ENCODE results near the gene GSN. TPM values are rescaled to one million over a fixed set of nuclear protein-coding genes. Genes with fewer than 3 reads are reported as not detected.

GSN gene
- total RNA-seq, 1 donor from 2014 or later = 84.7 TPM

- TF ChIP-seq, protein P1, sequence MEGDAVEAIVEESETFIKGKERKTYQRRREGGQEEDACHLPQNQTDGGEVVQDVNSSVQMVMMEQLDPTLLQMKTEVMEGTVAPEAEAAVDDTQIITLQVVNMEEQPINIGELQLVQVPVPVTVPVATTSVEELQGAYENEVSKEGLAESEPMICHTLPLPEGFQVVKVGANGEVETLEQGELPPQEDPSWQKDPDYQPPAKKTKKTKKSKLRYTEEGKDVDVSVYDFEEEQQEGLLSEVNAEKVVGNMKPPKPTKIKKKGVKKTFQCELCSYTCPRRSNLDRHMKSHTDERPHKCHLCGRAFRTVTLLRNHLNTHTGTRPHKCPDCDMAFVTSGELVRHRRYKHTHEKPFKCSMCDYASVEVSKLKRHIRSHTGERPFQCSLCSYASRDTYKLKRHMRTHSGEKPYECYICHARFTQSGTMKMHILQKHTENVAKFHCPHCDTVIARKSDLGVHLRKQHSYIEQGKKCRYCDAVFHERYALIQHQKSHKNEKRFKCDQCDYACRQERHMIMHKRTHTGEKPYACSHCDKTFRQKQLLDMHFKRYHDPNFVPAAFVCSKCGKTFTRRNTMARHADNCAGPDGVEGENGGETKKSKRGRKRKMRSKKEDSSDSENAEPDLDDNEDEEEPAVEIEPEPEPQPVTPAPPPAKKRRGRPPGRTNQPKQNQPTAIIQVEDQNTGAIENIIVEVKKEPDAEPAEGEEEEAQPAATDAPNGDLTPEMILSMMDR (conservative IDR thresholded peaks at IDR 0.05) = no peak
- H3K27me3 Mint-ChIP-seq (ENCODE audit: low read depth) = no peaks in the 10 kb centered on the region
- H3K27ac Mint-ChIP-seq (ENCODE audit: unreplicated experiment) = no peak overlapping the region
- peaks cover 7% of the 10 kb centered on the region for H3K4me1 Mint-ChIP-seq
- no peak for DNase-seq (ENCODE audit: low read depth, low spot score)
- no peaks in the 10 kb centered on the region for H3K9me3 Mint-ChIP-seq
- H3K4me3 Mint-ChIP-seq = no peak overlapping the region
- no peaks in the 10 kb centered on the region for H3K36me3 Mint-ChIP-seq (ENCODE audit: low read depth)
Observed at GRCh38 chr9:121349009-121349408, 81.0 kb downstream of the GSN start.

DNA sequence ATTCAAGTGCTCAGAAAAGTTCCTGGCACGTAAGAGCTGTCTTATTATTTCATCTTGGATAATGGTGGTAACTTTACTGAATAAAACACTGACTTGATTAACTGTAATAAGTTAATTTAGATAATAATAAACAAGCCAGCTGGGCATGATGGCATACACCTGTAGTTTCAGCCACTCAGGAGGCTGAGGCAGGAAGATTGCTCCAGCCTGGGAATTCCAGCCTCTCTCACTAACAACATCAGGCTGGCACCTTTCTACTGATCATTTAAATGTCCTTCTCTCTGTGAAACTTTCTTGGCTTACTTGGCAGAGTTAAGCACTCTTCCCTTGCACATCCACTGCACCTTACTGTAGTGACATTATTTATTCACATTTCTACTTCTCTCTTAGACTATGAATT lies 82.1 kb downstream of the GSN start:
- TF ChIP-seq, protein P1 (conservative IDR thresholded peaks at IDR 0.05) = no peak
- H3K36me3 Mint-ChIP-seq (ENCODE audit: low read depth) = no peaks in the 10 kb centered on the region
- H3K9me3 Mint-ChIP-seq = no peaks in the 10 kb centered on the region
- DNase-seq (ENCODE audit: low read depth, low spot score) = no peak
- H3K4me3 Mint-ChIP-seq = no peak overlapping the region
- no peak overlapping the region for H3K27ac Mint-ChIP-seq (ENCODE audit: unreplicated experiment)
- H3K27me3 Mint-ChIP-seq (ENCODE audit: low read depth) = no peaks in the 10 kb centered on the region
- H3K4me1 Mint-ChIP-seq = peaks cover 8% of the 10 kb centered on the region

DNA sequence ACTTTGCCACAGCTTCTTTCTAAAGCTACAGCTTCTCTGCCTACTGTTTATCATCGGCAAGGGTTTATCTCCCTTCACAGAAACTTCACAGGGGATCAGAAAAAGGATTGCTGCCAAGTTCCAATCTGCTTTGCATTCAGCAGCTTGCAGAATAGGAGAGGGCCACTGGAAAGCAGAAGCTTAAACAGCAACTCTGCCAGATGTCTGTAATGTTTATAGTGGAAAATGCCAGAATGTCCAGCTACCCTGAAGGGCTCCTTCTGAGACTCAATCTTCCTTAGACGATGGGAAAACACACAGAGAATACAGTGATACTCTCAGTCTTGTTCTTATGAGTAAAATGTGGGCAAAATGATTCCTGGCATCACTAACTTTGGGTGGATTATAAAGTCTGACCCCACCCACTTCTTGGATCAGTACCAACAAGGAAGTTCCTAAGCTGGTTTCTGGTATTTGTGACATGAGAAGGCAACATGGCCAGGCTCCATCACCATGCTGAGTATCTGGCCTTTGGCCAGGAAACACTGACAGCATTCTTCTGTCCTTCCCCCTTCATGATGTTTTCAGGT lies 83.1 kb downstream of the GSN start:
- no peaks in the 10 kb centered on the region for H3K36me3 Mint-ChIP-seq (ENCODE audit: low read depth)

GRCh38 chr9:121353241-121354061 lies 85.5 kb downstream of the GSN start:
- TF ChIP-seq, protein P1 (conservative IDR thresholded peaks at IDR 0.05) = no peak
- no peaks in the 10 kb centered on the region for H3K9me3 Mint-ChIP-seq
- peaks cover 8% of the 10 kb centered on the region for H3K4me1 Mint-ChIP-seq
- no peak for DNase-seq (ENCODE audit: low read depth, low spot score)
- peak overlapping the region; percentile 39 for H3K27ac Mint-ChIP-seq (ENCODE audit: unreplicated experiment)
- no peaks in the 10 kb centered on the region for H3K27me3 Mint-ChIP-seq (ENCODE audit: low read depth)
- H3K36me3 Mint-ChIP-seq (ENCODE audit: low read depth) = no peaks in the 10 kb centered on the region
- no peak overlapping the region for H3K4me3 Mint-ChIP-seq

More for the DNA sequence above, 83.1 kb downstream of the GSN start:
- Mint-ChIP-seq H3K27me3 (ENCODE audit: low read depth) (no peaks in the 10 kb centered on the region), H3K9me3 (no peaks in the 10 kb centered on the region), H3K27ac (ENCODE audit: unreplicated experiment) (no peak overlapping the region), H3K4me3 (no peak overlapping the region), H3K4me1 (peaks cover 8% of the 10 kb centered on the region)
- no peak for DNase-seq (ENCODE audit: low read depth, low spot score)
- TF ChIP-seq, protein P1 (conservative IDR thresholded peaks at IDR 0.05) = no peak

DNA sequence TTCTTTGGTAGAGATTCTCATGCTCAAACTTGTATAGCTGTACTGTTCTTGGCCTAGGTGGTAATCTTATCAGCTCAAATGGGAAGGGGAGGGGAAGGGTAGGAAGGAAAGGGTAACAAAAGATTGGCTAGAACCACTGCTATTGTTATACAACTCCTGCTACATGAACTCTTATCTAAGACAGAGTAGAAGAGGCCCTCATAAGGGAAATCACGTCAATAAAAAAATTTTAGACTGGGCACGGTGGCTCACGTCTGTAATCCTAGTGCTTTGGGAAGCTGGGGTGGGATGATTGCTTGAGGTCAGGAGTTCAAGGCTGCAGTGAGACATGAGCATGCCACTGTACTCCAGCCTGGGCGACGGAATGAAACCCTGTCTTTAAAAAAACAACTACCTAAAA lies 86.2 kb downstream of the GSN start:
- Mint-ChIP-seq H3K36me3 (ENCODE audit: low read depth) (no peaks in the 10 kb centered on the region), H3K27ac (ENCODE audit: unreplicated experiment) (no peak overlapping the region), H3K27me3 (ENCODE audit: low read depth) (no peaks in the 10 kb centered on the region), H3K4me3 (no peak overlapping the region), H3K4me1 (peaks cover 8% of the 10 kb centered on the region), H3K9me3 (no peaks in the 10 kb centered on the region)
- DNase-seq (ENCODE audit: low read depth, low spot score) = no peak
- TF ChIP-seq, protein P1 (conservative IDR thresholded peaks at IDR 0.05) = no peak

All from neural crest cell (in vitro differentiated cells).